ENCODE measurements around the gene NMT1.

Gene NMT1

GRCh38 chr17:45104907-45105624 lies 43.9 kb downstream of the NMT1 start:
- DNase-seq (ENCODE audit: low read depth): no peak

- DNase-seq (ENCODE audit: low read depth): no peak
Observed at GRCh38 chr17:45106096-45106495, 45.0 kb downstream of the NMT1 start.

GRCh38 chr17:45106582-45106981 lies 45.5 kb downstream of the NMT1 start:
- DNase-seq (ENCODE audit: low read depth): no peak

- DNase-seq (ENCODE audit: low read depth): no peak
Observed at GRCh38 chr17:45107293-45108010, 46.3 kb downstream of the NMT1 start.

GRCh38 chr17:45108051-45108450 lies 46.9 kb downstream of the NMT1 start:
- no peak for DNase-seq (ENCODE audit: low read depth)

GRCh38 chr17:45108595-45109521 lies 47.7 kb downstream of the NMT1 start:
- no peak for DNase-seq (ENCODE audit: low read depth)

- DNase-seq (ENCODE audit: low read depth): no peak
Observed at GRCh38 chr17:45110676-45111611, 49.8 kb downstream of the NMT1 start.

GRCh38 chr17:45111850-45112249 lies 50.7 kb downstream of the NMT1 start:
- no peak for DNase-seq (ENCODE audit: low read depth)

GRCh38 chr17:45112559-45113423 lies 51.7 kb downstream of the NMT1 start:
- DNase-seq (ENCODE audit: low read depth): no peak

GRCh38 chr17:45113424-45113754 lies 52.3 kb downstream of the NMT1 start:
- DNase-seq (ENCODE audit: low read depth): no peak

GRCh38 chr17:45114117-45114932 lies 53.2 kb downstream of the NMT1 start:
- no peak for DNase-seq (ENCODE audit: low read depth)

GRCh38 chr17:45115015-45115625 lies 54.0 kb downstream of the NMT1 start:
- DNase-seq (ENCODE audit: low read depth): no peak

GRCh38 chr17:45115871-45116270 lies 54.8 kb downstream of the NMT1 start:
- no peak for DNase-seq (ENCODE audit: low read depth)

GRCh38 chr17:45116434-45117016 lies 55.4 kb downstream of the NMT1 start:
- DNase-seq (ENCODE audit: low read depth): no peak

- DNase-seq (ENCODE audit: low read depth): no peak
Observed at GRCh38 chr17:45117334-45117733, 56.2 kb downstream of the NMT1 start.

- no peak for DNase-seq (ENCODE audit: low read depth)
Observed at GRCh38 chr17:45117848-45118646, 56.9 kb downstream of the NMT1 start.

GRCh38 chr17:45118691-45119090 lies 57.6 kb downstream of the NMT1 start:
- DNase-seq (ENCODE audit: low read depth): no peak

GRCh38 chr17:45119964-45120363 lies 58.8 kb downstream of the NMT1 start:
- DNase-seq (ENCODE audit: low read depth): no peak

All from stimulated activated CD8-positive, alpha-beta memory T cell treated with anti-CD3 and anti-CD28 coated beads, Interleukin-15, amount 100 ng/mL, for 1 hour (primary cell).